ENCODE measurements around the gene ATG7.

Gene ATG7

DNA sequence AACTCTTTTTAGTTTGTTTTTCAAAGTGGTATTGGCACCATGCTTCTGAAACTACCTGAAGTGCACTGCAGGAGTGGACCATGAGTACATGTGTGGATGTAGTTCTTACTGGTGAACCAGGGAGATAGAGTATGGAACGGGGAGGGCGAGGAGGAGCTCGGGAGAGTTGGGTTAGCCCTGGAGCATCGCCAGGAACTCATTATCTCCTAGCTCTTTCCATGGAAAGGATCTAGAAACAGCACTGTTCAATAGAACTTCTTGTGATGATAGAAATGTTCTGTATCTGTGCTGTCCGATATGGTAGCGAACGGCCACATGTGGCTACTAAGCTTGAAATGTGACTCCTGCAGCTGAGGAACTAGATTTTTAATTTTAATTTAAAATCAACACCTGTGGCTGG, 324.2 kb downstream of the ATG7 start:
- no peak overlapping the region for H3K27ac ChIP-seq

DNA sequence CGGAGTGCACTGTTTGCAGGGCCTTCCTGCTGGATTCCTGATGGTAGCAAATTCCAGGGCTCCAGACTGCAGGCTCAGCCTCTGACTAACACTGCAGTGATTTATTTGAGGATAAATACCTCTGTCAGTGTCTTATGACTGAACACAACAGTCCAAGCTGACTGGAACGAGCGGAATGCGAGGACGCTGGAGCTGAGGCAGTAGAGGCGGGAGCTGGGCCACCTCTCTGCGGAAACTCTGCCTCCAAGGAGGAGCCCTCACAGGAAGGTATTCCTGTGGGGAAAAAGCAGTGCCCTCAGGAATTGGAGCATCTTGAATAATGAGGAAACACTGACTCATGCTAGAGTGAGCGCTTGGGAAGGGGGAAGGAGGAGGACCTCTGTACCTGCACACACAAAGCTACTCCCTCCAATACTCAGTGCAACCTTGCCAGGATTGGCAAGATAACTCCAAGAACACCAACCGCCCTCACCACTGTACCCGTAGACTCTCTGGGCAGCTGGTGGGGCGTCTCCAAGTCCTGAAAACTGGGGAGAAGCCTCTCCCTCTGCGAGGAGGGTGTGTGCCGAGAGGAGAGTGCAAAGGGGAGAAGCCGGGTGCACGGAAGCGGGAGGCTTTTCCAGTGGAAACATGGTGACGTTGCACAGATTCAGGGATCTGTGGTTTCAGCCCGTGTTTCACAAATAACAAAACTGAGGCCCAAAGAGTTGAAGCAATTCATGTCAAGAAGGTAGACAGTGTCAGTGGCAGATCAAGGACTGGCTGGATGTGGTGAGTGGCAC, 328.5 kb downstream of the ATG7 start:
- TF ChIP-seq, protein P1, sequence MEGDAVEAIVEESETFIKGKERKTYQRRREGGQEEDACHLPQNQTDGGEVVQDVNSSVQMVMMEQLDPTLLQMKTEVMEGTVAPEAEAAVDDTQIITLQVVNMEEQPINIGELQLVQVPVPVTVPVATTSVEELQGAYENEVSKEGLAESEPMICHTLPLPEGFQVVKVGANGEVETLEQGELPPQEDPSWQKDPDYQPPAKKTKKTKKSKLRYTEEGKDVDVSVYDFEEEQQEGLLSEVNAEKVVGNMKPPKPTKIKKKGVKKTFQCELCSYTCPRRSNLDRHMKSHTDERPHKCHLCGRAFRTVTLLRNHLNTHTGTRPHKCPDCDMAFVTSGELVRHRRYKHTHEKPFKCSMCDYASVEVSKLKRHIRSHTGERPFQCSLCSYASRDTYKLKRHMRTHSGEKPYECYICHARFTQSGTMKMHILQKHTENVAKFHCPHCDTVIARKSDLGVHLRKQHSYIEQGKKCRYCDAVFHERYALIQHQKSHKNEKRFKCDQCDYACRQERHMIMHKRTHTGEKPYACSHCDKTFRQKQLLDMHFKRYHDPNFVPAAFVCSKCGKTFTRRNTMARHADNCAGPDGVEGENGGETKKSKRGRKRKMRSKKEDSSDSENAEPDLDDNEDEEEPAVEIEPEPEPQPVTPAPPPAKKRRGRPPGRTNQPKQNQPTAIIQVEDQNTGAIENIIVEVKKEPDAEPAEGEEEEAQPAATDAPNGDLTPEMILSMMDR (conservative IDR thresholded peaks at IDR 0.05), result no peak
- peak overlapping the region; percentile 88 for H3K27ac ChIP-seq

More for the DNA sequence above, 324.2 kb downstream of the ATG7 start:
- TF ChIP-seq, protein P1 (conservative IDR thresholded peaks at IDR 0.05), result no peak

DNA sequence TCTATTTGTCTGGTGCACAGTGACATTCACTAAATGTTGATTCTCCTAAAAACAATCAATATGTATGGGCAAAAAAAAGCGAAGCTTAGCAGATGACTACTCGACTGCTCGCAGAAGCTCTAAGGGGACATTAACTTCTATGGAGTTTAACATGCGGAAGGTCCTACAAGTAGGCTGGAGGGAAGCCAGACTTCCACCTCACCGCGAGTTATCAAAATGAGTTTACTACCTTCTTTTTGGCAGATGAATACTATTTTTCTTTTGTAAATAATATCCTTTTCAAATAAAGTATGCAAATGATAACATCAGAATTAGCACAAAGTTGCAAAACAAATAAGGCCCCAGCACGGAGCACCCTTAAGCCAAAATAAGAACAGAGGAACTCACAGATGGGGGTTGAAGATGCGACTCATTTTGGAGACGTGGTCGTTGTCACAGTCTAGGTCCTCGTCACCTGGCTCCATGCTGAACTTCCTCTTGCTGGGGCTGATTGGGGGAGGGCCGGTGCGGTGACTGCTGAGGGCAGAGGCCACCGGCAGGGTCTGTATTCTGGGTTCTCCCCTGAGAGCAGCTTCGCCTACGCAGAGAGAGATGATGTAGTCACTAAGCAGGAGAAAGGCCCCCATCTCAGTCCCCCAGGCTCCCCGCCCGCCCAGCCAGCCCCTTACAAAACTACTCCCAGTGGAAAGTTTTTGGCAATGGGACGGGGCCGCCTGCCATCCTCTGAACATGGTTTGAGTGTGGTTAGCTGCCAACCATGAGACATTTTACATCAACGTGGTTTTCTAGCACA, 329.4 kb downstream of the ATG7 start:
- TF ChIP-seq, protein P1 (conservative IDR thresholded peaks at IDR 0.05), result no peak
- peak overlapping the region; percentile 88 for H3K27ac ChIP-seq

DNA sequence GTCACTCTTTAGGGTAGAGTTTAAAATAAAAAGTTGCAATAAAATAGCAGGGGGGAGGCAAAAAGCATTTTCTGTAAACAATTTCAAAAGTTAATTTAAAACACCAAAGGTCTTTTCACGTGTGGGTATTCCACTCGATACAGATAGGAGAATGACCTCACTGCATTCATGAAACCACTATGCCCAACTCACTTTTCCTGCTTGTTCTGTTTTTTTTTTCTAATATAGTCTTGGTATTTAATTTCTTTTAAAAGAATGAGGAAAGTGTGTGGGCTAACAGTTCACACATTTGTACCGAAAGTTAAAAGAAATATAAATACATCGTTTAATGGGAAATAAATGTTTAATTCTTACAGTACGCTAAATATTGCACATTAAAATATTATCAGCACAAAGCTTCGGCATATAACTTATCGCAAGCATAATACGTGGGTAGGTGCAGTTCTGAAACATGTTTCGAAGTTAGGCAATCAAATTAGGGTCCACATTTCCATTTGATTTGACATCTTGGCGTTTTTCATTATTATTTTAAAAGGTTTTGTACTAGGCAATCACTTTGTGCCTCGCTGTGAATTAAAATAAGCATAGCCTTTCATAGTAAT, 330.1 kb downstream of the ATG7 start:
- H3K27ac ChIP-seq, result peak overlapping the region; percentile 88
- TF ChIP-seq, protein P1 (conservative IDR thresholded peaks at IDR 0.05), result no peak

DNA sequence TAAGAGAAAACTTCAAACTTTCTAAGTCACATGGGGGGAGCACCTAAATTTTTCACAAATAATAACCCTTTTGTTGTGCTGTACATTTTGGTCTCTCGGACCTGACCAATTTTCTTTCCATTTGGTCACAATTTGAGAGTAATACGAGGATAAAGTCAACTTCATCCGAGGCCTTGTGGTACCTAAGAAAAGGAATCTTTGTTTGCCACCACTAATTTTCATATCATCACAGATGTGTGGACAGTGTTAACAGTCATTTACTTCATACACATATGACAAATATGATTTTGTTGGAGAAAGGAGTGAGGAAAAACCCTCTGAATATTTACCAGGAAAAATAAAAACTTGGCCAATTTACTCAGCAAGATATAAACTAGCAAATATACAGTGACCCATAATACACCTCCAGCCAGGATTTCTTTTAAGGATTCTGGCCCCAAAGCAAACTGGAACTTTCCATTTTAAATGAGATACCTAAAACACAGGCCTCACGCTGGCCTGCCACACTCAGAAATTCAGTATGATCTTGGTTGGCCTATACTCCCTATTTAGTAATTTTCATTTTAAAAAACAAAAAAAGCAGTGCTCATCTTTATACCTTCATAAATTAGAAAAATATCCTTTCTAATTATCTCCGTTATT, 330.8 kb downstream of the ATG7 start:
- TF ChIP-seq, protein P1 (conservative IDR thresholded peaks at IDR 0.05), result no peak
- H3K27ac ChIP-seq, result peak overlapping the region; percentile 88

DNA sequence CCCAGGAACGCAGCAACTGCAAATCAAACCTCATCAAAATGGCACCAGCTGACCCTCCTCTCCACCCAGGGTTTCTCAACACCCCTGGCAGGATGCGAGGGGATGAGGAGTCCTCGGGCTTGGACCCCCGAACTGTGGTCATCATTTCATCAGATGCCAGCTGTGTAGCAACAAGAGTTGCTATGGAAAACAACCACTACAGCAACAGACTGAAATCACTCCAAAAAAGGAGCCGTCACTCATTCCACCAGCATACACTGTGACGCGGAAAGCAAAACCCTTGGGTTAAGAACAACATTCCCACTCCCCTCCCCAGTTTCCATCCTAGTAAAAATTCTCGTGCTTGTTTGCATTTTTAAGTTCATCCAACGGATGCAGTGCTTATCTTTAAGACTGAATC, 331.4 kb downstream of the ATG7 start:
- peak overlapping the region; percentile 88 for H3K27ac ChIP-seq
- TF ChIP-seq, protein P1 (conservative IDR thresholded peaks at IDR 0.05), result no peak

Measured in VCaP (cell line).